Nephron (organoid): ENCODE results near the gene USP37.
"Not testable (repeated sequence)": the region's sequence is repeated elsewhere in the genome, so short reads cannot be mapped to it uniquely, and the experiment has no call there.

Experiments
- H3K27ac Mint-ChIP-seq, 3 experiments: 2 replicates each; pipeline ENCODE4 v1.8.0; 2020; ENCODE audit warnings: mixed read lengths in 3 of 3, mild to moderate bottlenecking in 2 of 3, moderate library complexity in 1 of 3
- H3K27me3 Mint-ChIP-seq: 2 replicates; pipeline ENCODE4 v1.8.0; 2021; ENCODE audit warnings: low read depth, mild to moderate bottlenecking, moderate library complexity, mixed read lengths
- H3K36me3 Mint-ChIP-seq: 2 replicates; pipeline ENCODE4 v1.8.0; 2020; ENCODE audit warnings: low read depth, mixed read lengths
- H3K4me1 Mint-ChIP-seq: 2 replicates; pipeline ENCODE4 v1.8.0; 2020; ENCODE audit warnings: mixed read lengths
- H3K4me3 Mint-ChIP-seq, 3 experiments: 2 replicates each; pipeline ENCODE4 v1.8.0; 2020; ENCODE audit warnings: mild to moderate bottlenecking in 3 of 3, mixed read lengths in 3 of 3, moderate library complexity in 2 of 3
- H3K9me3 Mint-ChIP-seq: 2 replicates; pipeline ENCODE4 v1.8.0; 2020; ENCODE audit warnings: mixed read lengths
- TF ChIP-seq, protein P1 (sequence below), 3 experiments: fragments of 200-600 bp; sonication (generic); IDR thresholded peaks; one replicate each; pipeline ENCODE4 v1.5.0; 2021; ENCODE audit warnings: antibody characterized with exemption in 3 of 3; ENCODE audit not compliant: unreplicated experiment in 3 of 3

The USP37 gene

GRCh38 chr2:218564056-218564455 lies 4.1 kb downstream of the USP37 start:
- TF ChIP-seq, protein P1, sequence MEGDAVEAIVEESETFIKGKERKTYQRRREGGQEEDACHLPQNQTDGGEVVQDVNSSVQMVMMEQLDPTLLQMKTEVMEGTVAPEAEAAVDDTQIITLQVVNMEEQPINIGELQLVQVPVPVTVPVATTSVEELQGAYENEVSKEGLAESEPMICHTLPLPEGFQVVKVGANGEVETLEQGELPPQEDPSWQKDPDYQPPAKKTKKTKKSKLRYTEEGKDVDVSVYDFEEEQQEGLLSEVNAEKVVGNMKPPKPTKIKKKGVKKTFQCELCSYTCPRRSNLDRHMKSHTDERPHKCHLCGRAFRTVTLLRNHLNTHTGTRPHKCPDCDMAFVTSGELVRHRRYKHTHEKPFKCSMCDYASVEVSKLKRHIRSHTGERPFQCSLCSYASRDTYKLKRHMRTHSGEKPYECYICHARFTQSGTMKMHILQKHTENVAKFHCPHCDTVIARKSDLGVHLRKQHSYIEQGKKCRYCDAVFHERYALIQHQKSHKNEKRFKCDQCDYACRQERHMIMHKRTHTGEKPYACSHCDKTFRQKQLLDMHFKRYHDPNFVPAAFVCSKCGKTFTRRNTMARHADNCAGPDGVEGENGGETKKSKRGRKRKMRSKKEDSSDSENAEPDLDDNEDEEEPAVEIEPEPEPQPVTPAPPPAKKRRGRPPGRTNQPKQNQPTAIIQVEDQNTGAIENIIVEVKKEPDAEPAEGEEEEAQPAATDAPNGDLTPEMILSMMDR (IDR thresholded peaks at IDR 0.05; ENCODE audit: unreplicated experiment in 3 of 3) = no peak
- no peaks in the 10 kb centered on the region for H3K27me3 Mint-ChIP-seq
- H3K9me3 Mint-ChIP-seq = no peaks in the 10 kb centered on the region
- no peak overlapping the region for H3K27ac Mint-ChIP-seq
- no peak overlapping the region for H3K4me3 Mint-ChIP-seq
- H3K36me3 Mint-ChIP-seq = peaks cover 39% of the 10 kb centered on the region
- peaks cover 19% of the 10 kb centered on the region for H3K4me1 Mint-ChIP-seq

DNA sequence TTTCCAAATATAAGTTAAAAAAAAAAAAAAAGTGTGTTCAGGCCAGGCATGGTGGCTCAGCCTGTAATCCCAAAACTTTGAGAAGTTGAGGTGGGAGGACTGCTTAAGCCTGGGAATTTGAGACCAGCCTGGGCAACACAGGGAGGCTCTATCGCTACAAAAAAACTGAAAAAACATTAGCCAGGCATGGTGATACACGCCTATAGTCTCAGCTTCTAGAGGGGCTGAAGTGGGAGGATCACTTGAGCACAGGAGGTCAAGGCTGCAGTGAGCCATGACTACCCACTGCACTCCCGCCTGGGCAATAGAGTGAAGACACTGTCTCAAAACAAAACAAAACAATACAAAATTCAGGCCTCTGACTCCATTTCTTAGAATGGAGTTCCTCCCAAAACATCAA lies 9.2 kb downstream of the USP37 start:
- Mint-ChIP-seq H3K4me1 (no peaks in the 10 kb centered on the region), H3K4me3 (no peak overlapping the region), H3K27me3 (no peaks in the 10 kb centered on the region), H3K36me3 (peaks cover 58% of the 10 kb centered on the region), H3K27ac (peak overlapping the region; percentile 43 to 93 (median 46)), H3K9me3 (no peaks in the 10 kb centered on the region)
- TF ChIP-seq, protein P1 (IDR thresholded peaks at IDR 0.05; ENCODE audit: unreplicated experiment in 3 of 3) = no peak

DNA sequence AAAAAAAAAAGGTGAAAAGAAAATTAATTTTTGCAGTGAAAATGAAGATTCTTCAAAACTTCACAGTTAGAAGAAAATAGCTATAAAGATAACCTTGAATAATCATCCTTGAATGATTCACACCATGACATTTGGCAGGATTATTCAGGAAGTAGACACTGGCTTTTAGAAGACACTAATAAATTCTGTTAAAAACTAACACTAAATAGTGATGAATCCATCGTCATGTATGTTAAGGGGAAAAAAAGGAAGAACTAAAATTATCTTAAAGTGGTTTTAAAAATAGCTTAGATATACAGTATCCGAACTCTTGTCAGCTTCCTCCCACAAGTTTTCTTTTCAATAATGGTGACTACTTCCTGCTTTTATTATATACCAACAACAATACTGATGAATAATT lies 10.2 kb downstream of the USP37 start:
- Mint-ChIP-seq H3K9me3 (no peaks in the 10 kb centered on the region), H3K27ac (peak overlapping the region in 1 of 3 experiments; percentile 93), H3K27me3 (no peaks in the 10 kb centered on the region), H3K36me3 (peaks cover 64% of the 10 kb centered on the region), H3K4me3 (no peak overlapping the region), H3K4me1 (no peaks in the 10 kb centered on the region)
- TF ChIP-seq, protein P1 (IDR thresholded peaks at IDR 0.05; ENCODE audit: unreplicated experiment in 3 of 3) = no peak

DNA sequence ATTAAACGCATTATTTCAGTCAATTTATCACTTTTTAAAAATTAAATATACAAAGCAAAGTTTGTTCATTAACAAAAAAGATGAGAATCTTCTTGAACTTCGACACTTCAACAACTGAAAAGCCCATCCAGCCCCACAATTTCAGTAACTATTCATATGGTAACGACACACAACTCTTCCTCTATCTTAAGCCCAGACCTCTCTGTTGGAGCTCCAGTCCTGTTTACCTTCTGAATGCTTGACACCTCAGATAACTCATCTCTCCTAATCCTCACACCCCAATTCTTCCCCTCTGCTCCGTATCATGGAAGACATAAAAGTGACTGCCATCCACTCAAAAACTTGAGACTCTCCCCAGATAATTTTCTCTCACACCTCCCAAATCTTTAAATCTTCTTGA lies 12.6 kb downstream of the USP37 start:
- no peak overlapping the region for H3K4me3 Mint-ChIP-seq
- TF ChIP-seq, protein P1 (IDR thresholded peaks at IDR 0.05; ENCODE audit: unreplicated experiment in 3 of 3) = no peak
- H3K27ac Mint-ChIP-seq = no peak overlapping the region
- peaks cover 71% of the 10 kb centered on the region for H3K36me3 Mint-ChIP-seq
- no peaks in the 10 kb centered on the region for H3K9me3 Mint-ChIP-seq
- no peaks in the 10 kb centered on the region for H3K27me3 Mint-ChIP-seq
- no peaks in the 10 kb centered on the region for H3K4me1 Mint-ChIP-seq

- H3K27me3 Mint-ChIP-seq, H3K4me3 Mint-ChIP-seq, H3K4me1 Mint-ChIP-seq, H3K27ac Mint-ChIP-seq, H3K9me3 Mint-ChIP-seq: not testable (repeated sequence)
- peaks cover 62% of the 10 kb centered on the region for H3K36me3 Mint-ChIP-seq
Observed at GRCh38 chr2:218554225-218554624, 13.9 kb downstream of the USP37 start.

DNA sequence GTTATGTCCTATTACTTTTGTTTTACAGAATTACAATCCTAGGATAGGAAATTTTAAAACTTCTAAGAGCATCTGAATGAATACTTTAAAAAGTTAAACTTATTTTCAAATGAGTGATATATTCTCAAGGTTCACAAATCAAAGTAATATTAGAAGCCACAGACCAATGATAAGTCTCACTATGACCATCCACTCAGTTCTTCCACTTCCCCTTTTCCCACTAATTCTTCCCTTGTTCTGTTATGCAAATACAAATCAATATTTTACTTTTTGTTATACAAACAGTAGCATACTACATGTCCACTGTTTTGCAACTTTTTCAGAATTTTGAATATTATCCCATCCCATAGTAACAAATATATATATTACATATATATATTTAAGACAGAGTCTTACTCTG lies 20.2 kb downstream of the USP37 start:
- Mint-ChIP-seq H3K4me3 (no peak overlapping the region), H3K36me3 (peaks cover 64% of the 10 kb centered on the region), H3K9me3 (no peaks in the 10 kb centered on the region), H3K4me1 (no peaks in the 10 kb centered on the region), H3K27ac (no peak overlapping the region), H3K27me3 (no peaks in the 10 kb centered on the region)
- TF ChIP-seq, protein P1 (IDR thresholded peaks at IDR 0.05; ENCODE audit: unreplicated experiment in 3 of 3) = no peak
